MM.1S (cell line): ENCODE measurements around the gene ZNF829.
A peak's percentile ranks its signal among the peaks of the same experiment; 100 is the strongest.

ENCODE experiments used
- DNase-seq: peaks from one replicate; pipeline ENCODE4 v3.0.0-alpha.2; 2015
- H2AFZ ChIP-seq: fragments of 300-600 bp; sonication (generic); 2 replicates; pipeline ENCODE4 v1.6.0; 2016; ENCODE audit warnings: antibody characterized with exemption, low read length
- H3F3A ChIP-seq: fragments of 300-600 bp; sonication (generic); 2 replicates; pipeline ENCODE4 v1.6.1; 2016; ENCODE audit warnings: mild to moderate bottlenecking, antibody characterized with exemption, low read length, moderate library complexity, mixed read lengths; ENCODE audit not compliant: insufficient read depth
- H3K27ac ChIP-seq: fragments of 300-600 bp; sonication (generic); 2 replicates; pipeline ENCODE4 v1.5.1; 2016; ENCODE audit warnings: mild to moderate bottlenecking, low read length
- H3K27me3 ChIP-seq: fragments of 300-600 bp; sonication (generic); replicated peaks from 2 replicates; pipeline ENCODE4 v1.6.0; 2016; ENCODE audit warnings: low read length; ENCODE audit not compliant: insufficient read depth
- H3K36me3 ChIP-seq: fragments of 300-600 bp; sonication (generic); replicated peaks from 2 replicates; pipeline ENCODE4 v1.6.1; 2016; ENCODE audit warnings: mild to moderate bottlenecking, low read length, mixed read lengths; ENCODE audit not compliant: insufficient read depth
- H3K4me1 ChIP-seq: fragments of 300-600 bp; sonication (generic); 2 replicates; pipeline ENCODE4 v1.6.1; 2016; ENCODE audit warnings: low read length, mixed read lengths
- H3K4me2 ChIP-seq: fragments of 300-600 bp; sonication (generic); 2 replicates; pipeline ENCODE4 v1.6.0; 2016; ENCODE audit warnings: low read depth, low read length
- H3K4me3 ChIP-seq: fragments of 300-600 bp; sonication (generic); 2 replicates; pipeline ENCODE4 v1.5.1; 2016; ENCODE audit warnings: low read length, mixed read lengths
- H3K79me2 ChIP-seq: fragments of 300-600 bp; sonication (generic); 2 replicates; pipeline ENCODE4 v1.6.1; 2016; ENCODE audit warnings: mixed run types, low read length, mixed read lengths
- H3K9ac ChIP-seq: fragments of 300-600 bp; sonication (generic); 2 replicates; pipeline ENCODE4 v1.6.1; 2016; ENCODE audit warnings: low read length, mixed read lengths
- H3K9me2 ChIP-seq: fragments of 300-600 bp; sonication (generic); replicated peaks from 2 replicates; pipeline ENCODE4 v1.6.1; 2016; ENCODE audit warnings: mild to moderate bottlenecking, low read length, mixed read lengths; ENCODE audit not compliant: insufficient read depth
- H3K9me3 ChIP-seq: fragments of 300-600 bp; sonication (generic); replicated peaks from 2 replicates; pipeline ENCODE4 v1.6.1; 2016; ENCODE audit warnings: mild to moderate bottlenecking, low read length, mixed read lengths; ENCODE audit not compliant: insufficient read depth
- H4K20me1 ChIP-seq: fragments of 300-600 bp; sonication (generic); 2 replicates; pipeline ENCODE4 v1.6.1; 2016; ENCODE audit warnings: mild to moderate bottlenecking, low read length, moderate library complexity, mixed read lengths; ENCODE audit not compliant: insufficient read depth
- CTCF ChIP-seq: fragments of 300-600 bp; sonication (generic); IDR thresholded peaks from 2 replicates; pipeline ENCODE4 v1.5.1; 2016; ENCODE audit warnings: antibody characterized with exemption, low read length, mixed read lengths
- EZH2 ChIP-seq: fragments of 300-600 bp; sonication (generic); optimal IDR thresholded peaks from 2 replicates; pipeline ENCODE3; 2017; ENCODE audit warnings: low read depth, mild to moderate bottlenecking, antibody characterized with exemption, low read length, mixed read lengths
- EZH2phosphoT487 ChIP-seq: fragments of 300-600 bp; sonication (generic); IDR thresholded peaks from 2 replicates; pipeline ENCODE4 v1.6.1; 2018; ENCODE audit warnings: antibody characterized with exemption, low read length

ZNF829 gene

GRCh38 chr19:36851898-36852297 lies 64.2 kb downstream of the ZNF829 start:
- no peaks in the 10 kb centered on the region for H3K36me3 ChIP-seq
- no peaks in the 10 kb centered on the region for H4K20me1 ChIP-seq
- no peaks in the 10 kb centered on the region for H3K79me2 ChIP-seq
- no peak for DNase-seq
- TF ChIP-seq CTCF (no peak), EZH2 (no peak), EZH2phosphoT487 (no peak)
- H3K9me2 ChIP-seq: no peaks in the 10 kb centered on the region
- no peaks in the 10 kb centered on the region for H3K27me3 ChIP-seq
- no peaks in the 10 kb centered on the region for H3F3A ChIP-seq
- no peak overlapping the region for H3K4me3 ChIP-seq
- H3K4me2 ChIP-seq: peak overlapping the region; percentile 59; the same call in 1 of the 2 replicates
- H3K9me3 ChIP-seq: no peaks in the 10 kb centered on the region
- H2AFZ ChIP-seq: no peak overlapping the region
- H3K4me1 ChIP-seq: no peaks in the 10 kb centered on the region
- no peak overlapping the region for H3K27ac ChIP-seq
- H3K9ac ChIP-seq: no peak overlapping the region

GRCh38 chr19:36850559-36851442 lies 65.3 kb downstream of the ZNF829 start, which contains the start of gene ZNF345:
Gene ZNF345 (plus strand): TSS chr19:36850876. CDS start chr19:36876831, 25,955 bp downstream.
- H3K79me2 ChIP-seq: no peaks in the 10 kb centered on the region
- H3K9ac ChIP-seq: peak within 1 kb of the TSS; percentile 44; the same call in 1 of the 2 replicates
- H3K9me3 ChIP-seq: no peaks in the 10 kb centered on the region
- H3K27ac ChIP-seq: no peak within 1 kb of the TSS
- no peaks in the 10 kb centered on the region for H4K20me1 ChIP-seq
- H3K27me3 ChIP-seq: no peaks in the 10 kb centered on the region
- H3K4me1 ChIP-seq: no peaks in the 10 kb centered on the region
- TF ChIP-seq EZH2phosphoT487 (no peak), CTCF (no peak), EZH2 (no peak)
- H3K4me2 ChIP-seq: peak within 1 kb of the TSS; percentile 59; the same call in 1 of the 2 replicates
- H3F3A ChIP-seq: no peaks in the 10 kb centered on the region
- DNase-seq: peak; percentile 82
- H3K4me3 ChIP-seq: peak within 1 kb of the TSS; percentile 66
- H3K9me2 ChIP-seq: no peaks in the 10 kb centered on the region
- peak within 1 kb of the TSS; percentile 92 for H2AFZ ChIP-seq
- H3K36me3 ChIP-seq: no peaks in the 10 kb centered on the region

GRCh38 chr19:36849701-36850558 lies 66.2 kb downstream of the ZNF829 start:
- Histone ChIP-seq H3K79me2 (no peaks in the 10 kb centered on the region), H3K27ac (no peak overlapping the region), H3K4me1 (no peaks in the 10 kb centered on the region), H3K36me3 (no peaks in the 10 kb centered on the region), H3K4me2 (peak overlapping the region; percentile 59; the same call in 1 of the 2 replicates), H3K4me3 (peak overlapping the region; percentile 66), H3K9me2 (no peaks in the 10 kb centered on the region), H3K9ac (no peak overlapping the region), H4K20me1 (no peaks in the 10 kb centered on the region), H3F3A (no peaks in the 10 kb centered on the region), H2AFZ (peak overlapping the region; percentile 92), H3K9me3 (no peaks in the 10 kb centered on the region), H3K27me3 (no peaks in the 10 kb centered on the region)
- peak; percentile 64 for DNase-seq
- TF ChIP-seq EZH2phosphoT487 (no peak), CTCF (no peak), EZH2 (no peak)
